HEK293T (cell line): ENCODE results near the gene POMT1.

Experiments
- BHLHE40 ChIP-seq: fragments of 450-650 bp; IDR thresholded peaks from 2 replicates; pipeline ENCODE4 v1.6.1; 2016; ENCODE audit warnings: mild to moderate bottlenecking, moderate library complexity, borderline replicate concordance
- CTBP1 ChIP-seq: fragments of 450-650 bp; IDR thresholded peaks from 2 replicates; pipeline ENCODE4 v1.6.1; 2016; ENCODE audit warnings: borderline replicate concordance
- ELF4 ChIP-seq: fragments of 450-650 bp; IDR thresholded peaks from 2 replicates; pipeline ENCODE4 v1.6.1; 2017; ENCODE audit warnings: antibody characterized with exemption
- FOXA1 ChIP-seq: fragments of 450-650 bp; IDR thresholded peaks from 2 replicates; pipeline ENCODE4 v1.6.1; 2016; ENCODE audit warnings: mild to moderate bottlenecking
- NFRKB ChIP-seq: fragments of 450-650 bp; IDR thresholded peaks from 2 replicates; pipeline ENCODE4 v1.6.1; 2016; ENCODE audit warnings: mild to moderate bottlenecking, moderate library complexity
- SP1 ChIP-seq: fragments of 450-650 bp; IDR thresholded peaks from 2 replicates; pipeline ENCODE4 v1.6.1; 2017
- SUZ12 ChIP-seq: fragments of 450-650 bp; IDR thresholded peaks from 2 replicates; pipeline ENCODE4 v1.6.1; 2016; ENCODE audit warnings: mild to moderate bottlenecking
- ZNF384 ChIP-seq: fragments of 450-650 bp; IDR thresholded peaks from 2 replicates; pipeline ENCODE4 v1.6.1; 2016

- TF ChIP-seq BHLHE40 (no peak), CTBP1 (no peak), FOXA1 (no peak), SUZ12 (no peak), ZNF384 (no peak), SP1 (no peak), ELF4 (no peak), NFRKB (no peak)
Observed at GRCh38 chr9:131476777-131477345, 25.9 kb upstream of the POMT1 start.
